ENCODE results near the gene DST.

DNA sequence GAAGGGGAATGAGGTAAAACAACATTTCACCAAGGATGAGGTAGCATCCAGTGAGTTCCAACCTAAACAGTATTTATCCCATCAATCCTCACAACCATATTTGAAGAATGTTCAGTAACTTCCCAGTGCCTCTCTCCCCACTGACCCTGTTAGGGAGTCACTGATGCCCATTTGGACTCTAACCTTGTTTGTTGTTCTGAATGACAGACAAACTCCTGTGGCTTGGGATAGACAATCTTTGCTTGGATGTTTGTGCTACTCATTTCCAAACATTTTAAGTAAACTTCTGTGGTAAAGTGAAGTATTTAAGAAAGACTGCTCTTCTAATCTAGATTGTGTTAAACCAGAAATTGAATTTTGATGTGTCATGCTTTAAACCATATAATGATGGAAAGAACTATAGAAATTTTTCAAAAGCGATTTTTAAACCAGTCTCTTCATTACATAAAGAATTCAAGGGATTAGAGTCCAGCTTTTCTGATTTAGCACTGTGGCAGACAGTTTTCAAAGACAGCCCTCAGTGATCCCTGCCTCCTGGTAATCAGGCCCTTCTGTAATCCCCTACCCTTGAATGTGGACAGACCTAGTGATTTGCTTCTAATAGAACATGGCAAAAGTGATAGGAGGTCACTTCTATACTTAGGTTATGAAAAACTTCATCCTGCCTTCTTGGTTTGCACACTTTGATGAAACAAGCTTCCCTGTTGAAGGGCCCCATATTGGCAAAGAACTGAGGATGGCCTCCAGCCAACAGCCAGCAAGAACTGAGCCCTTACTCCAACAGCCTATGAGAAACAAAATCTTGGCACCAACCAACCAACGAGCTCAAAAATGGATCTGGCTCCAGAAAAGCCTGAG, 191.6 kb downstream of the DST start:
- TF ChIP-seq, protein P1, sequence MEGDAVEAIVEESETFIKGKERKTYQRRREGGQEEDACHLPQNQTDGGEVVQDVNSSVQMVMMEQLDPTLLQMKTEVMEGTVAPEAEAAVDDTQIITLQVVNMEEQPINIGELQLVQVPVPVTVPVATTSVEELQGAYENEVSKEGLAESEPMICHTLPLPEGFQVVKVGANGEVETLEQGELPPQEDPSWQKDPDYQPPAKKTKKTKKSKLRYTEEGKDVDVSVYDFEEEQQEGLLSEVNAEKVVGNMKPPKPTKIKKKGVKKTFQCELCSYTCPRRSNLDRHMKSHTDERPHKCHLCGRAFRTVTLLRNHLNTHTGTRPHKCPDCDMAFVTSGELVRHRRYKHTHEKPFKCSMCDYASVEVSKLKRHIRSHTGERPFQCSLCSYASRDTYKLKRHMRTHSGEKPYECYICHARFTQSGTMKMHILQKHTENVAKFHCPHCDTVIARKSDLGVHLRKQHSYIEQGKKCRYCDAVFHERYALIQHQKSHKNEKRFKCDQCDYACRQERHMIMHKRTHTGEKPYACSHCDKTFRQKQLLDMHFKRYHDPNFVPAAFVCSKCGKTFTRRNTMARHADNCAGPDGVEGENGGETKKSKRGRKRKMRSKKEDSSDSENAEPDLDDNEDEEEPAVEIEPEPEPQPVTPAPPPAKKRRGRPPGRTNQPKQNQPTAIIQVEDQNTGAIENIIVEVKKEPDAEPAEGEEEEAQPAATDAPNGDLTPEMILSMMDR (IDR thresholded peaks at IDR 0.05; ENCODE audit: poor library complexity): no peak
- TF ChIP-seq EZH2 (IDR thresholded peaks at IDR 0.05; ENCODE audit: borderline replicate concordance) (no peak), EZH2phosphoT487 (IDR thresholded peaks at IDR 0.05; ENCODE audit: low read depth, severe bottlenecking, unreplicated experiment) (no peak)

Measured in hepatocyte (in vitro differentiated cells).